SK-N-MC (cell line): ENCODE data around the gene PLSCR4.

Experiments
- FOXP2 ChIP-seq: optimal IDR thresholded peaks from 2 replicates; pipeline ENCODE3; 2011; ENCODE audit warnings: mild to moderate bottlenecking, moderate library complexity; ENCODE audit not compliant: insufficient read depth; ENCODE audit errors: extremely low read length, control extremely low read depth
- POLR2AphosphoS5 ChIP-seq: IDR thresholded peaks from 2 replicates; pipeline ENCODE4 v1.6.1; 2012; ENCODE audit warnings: mild to moderate bottlenecking, low read depth, low read length, borderline replicate concordance

DNA sequence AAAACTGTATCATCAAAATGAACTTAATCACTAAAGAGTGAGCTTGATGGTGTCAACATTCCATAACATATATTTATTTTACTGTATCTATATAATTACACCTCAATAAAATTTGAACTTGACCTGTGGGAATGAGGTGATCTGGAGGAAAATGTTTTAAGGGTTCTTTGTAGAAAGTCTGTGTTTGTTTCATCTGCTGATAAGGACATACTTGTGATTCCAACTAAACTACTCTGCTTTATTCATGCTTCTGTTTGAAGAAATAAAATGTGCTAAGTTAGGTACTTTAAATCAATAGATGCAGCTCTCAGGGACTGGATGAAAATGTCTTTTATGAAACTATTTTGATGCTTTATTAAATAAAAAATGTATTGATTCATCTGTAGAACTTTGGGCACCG is 78.3 kb downstream of the PLSCR4 start:
- TF ChIP-seq POLR2AphosphoS5, result no peak
- no peak for TF ChIP-seq FOXP2
